ENCODE data around the gene ZDHHC14.

DNA sequence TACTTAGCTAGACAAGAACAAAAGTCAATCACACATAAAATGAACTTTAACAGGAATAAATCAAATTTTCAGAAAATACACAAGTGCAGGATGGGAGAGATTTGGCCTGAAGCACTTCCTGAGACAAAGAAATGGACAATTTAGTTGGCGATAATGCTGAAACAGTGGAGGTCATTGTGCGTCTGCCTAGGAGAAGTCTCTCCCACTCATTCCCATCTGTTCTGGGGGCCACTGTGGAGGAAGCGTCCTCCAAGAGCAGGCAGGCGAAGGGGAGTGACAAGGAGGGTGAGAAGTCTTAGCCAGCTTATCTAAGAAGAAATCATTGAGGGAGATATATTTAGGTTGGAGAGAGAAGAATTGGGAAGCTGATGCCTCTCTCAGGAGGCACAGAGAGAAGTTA, 47.5 kb upstream of the ZDHHC14 start:
- TF ChIP-seq TCF12 (IDR thresholded peaks at IDR 0.05; ENCODE audit: low read depth, low read length) (no peak), POLR2AphosphoS5 (IDR thresholded peaks at IDR 0.05; ENCODE audit: low read depth, low read length) (no peak), EP300 (IDR thresholded peaks at IDR 0.05; ENCODE audit: borderline replicate concordance in 1 of 2, low read depth in 2 of 2, low read length in 2 of 2) (no peak), SIN3A (conservative IDR thresholded peaks at IDR 0.05 in 1 of 2, IDR thresholded peaks at IDR 0.05 in 1 of 2; ENCODE audit: low read depth in 1 of 2, low read length in 2 of 2) (no peak), EZH2 (IDR thresholded peaks at IDR 0.05; ENCODE audit: low read depth, low read length, severe bottlenecking) (no peak), PHF8 (conservative IDR thresholded peaks at IDR 0.05; ENCODE audit: low read depth, low read length) (no peak), KDM5A (IDR thresholded peaks at IDR 0.05; ENCODE audit: low read length) (no peak), JUND (IDR thresholded peaks at IDR 0.05; ENCODE audit: low read length) (no peak), CEBPB (IDR thresholded peaks at IDR 0.05; ENCODE audit: low read depth, low read length) (no peak), GABPA (IDR thresholded peaks at IDR 0.05; ENCODE audit: borderline replicate concordance, insufficient read depth, low read length) (no peak), TAF7 (optimal IDR thresholded peaks at IDR 0.05; ENCODE audit: borderline replicate concordance, low read depth, low read length) (no peak)
- TF ChIP-seq, protein P1, sequence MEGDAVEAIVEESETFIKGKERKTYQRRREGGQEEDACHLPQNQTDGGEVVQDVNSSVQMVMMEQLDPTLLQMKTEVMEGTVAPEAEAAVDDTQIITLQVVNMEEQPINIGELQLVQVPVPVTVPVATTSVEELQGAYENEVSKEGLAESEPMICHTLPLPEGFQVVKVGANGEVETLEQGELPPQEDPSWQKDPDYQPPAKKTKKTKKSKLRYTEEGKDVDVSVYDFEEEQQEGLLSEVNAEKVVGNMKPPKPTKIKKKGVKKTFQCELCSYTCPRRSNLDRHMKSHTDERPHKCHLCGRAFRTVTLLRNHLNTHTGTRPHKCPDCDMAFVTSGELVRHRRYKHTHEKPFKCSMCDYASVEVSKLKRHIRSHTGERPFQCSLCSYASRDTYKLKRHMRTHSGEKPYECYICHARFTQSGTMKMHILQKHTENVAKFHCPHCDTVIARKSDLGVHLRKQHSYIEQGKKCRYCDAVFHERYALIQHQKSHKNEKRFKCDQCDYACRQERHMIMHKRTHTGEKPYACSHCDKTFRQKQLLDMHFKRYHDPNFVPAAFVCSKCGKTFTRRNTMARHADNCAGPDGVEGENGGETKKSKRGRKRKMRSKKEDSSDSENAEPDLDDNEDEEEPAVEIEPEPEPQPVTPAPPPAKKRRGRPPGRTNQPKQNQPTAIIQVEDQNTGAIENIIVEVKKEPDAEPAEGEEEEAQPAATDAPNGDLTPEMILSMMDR (IDR thresholded peaks at IDR 0.05; ENCODE audit: control extremely low read depth in 1 of 3, insufficient read depth in 1 of 3, low read depth in 1 of 3, low read length in 3 of 3) = no peak
